Neutrophil (primary cell): ENCODE data around the gene TNFRSF18.

Experiments
- H3K27ac ChIP-seq: fragments of 200-600 bp; sonication (generic); 2 replicates; pipeline ENCODE4 v1.5.1; 2016; ENCODE audit warnings: mild to moderate bottlenecking, moderate library complexity
- H3K27me3 ChIP-seq: fragments of 200-600 bp; sonication (generic); 2 replicates; pipeline ENCODE4 v1.6.0; 2016; ENCODE audit warnings: mild to moderate bottlenecking
- H3K36me3 ChIP-seq: fragments of 200-600 bp; sonication (generic); 2 replicates; pipeline ENCODE4 v1.5.1; 2017
- H3K4me1 ChIP-seq, 2 experiments: fragments of 200-600 bp in 1 of 2; sonication (generic) in 1 of 2; 1 replicate in 1 of 2; 2 replicates in 1 of 2; pipeline versions ENCODE4 v1.5.1 to v1.6.1; 2013 to 2016; ENCODE audit warnings: low read depth in 1 of 2, low read length in 1 of 2, mild to moderate bottlenecking in 1 of 2, moderate library complexity in 1 of 2; ENCODE audit not compliant: control insufficient read depth in 1 of 2, insufficient read depth in 1 of 2
- H3K4me3 ChIP-seq, 2 experiments: fragments of 200-600 bp in 1 of 2; sonication (generic) in 1 of 2; 1 replicate in 1 of 2; 2 replicates in 1 of 2; pipeline ENCODE4 v1.5.1; 2013 to 2016; ENCODE audit warnings: low read depth in 1 of 2, low read length in 1 of 2, mild to moderate bottlenecking in 1 of 2, moderate library complexity in 1 of 2
- H3K9me3 ChIP-seq: fragments of 200-600 bp; sonication (generic); 2 replicates; pipeline ENCODE4 v1.5.1; 2016
- TF ChIP-seq, protein P1 (sequence below): fragments of 200-600 bp; sonication (generic); IDR thresholded peaks from 2 replicates; pipeline ENCODE4 v1.5.1; 2016; ENCODE audit warnings: antibody characterized with exemption

The TNFRSF18 gene

DNA sequence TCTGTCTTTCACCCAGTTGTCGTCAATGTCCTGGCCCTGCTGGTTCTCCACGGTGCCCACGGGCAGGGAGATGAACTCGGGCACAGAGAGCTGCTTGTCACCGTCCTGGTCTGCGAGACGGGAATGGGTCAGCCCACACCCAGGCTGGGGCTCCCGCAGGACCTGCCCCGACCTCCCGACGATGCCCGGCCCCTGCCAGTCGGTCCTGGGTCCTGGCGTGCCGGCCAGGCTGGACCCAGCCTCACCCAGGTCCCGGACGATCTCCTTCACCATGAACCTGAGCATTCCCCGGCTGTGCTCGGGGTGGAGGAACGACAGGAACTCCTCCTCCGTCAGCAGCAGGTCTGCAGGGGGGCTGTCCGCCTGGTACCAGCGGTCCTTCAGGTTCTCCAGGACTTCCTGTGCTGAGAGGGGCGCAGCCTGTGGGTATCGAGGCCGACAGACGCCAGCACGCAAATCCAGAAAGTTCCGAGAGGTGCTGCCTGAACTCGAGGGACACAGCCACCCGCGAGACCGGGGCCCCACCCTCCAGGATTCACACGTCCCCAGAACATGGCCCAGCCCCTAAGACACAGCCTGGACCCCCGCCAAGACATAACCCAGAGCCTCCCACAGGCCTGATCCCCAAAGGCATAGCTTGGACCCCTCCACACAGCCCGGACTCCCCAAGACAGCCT lies 12.3 kb upstream of the TNFRSF18 start:
- H3K27ac ChIP-seq = no peak overlapping the region
- peaks cover 86% of the 10 kb centered on the region for H3K36me3 ChIP-seq

DNA sequence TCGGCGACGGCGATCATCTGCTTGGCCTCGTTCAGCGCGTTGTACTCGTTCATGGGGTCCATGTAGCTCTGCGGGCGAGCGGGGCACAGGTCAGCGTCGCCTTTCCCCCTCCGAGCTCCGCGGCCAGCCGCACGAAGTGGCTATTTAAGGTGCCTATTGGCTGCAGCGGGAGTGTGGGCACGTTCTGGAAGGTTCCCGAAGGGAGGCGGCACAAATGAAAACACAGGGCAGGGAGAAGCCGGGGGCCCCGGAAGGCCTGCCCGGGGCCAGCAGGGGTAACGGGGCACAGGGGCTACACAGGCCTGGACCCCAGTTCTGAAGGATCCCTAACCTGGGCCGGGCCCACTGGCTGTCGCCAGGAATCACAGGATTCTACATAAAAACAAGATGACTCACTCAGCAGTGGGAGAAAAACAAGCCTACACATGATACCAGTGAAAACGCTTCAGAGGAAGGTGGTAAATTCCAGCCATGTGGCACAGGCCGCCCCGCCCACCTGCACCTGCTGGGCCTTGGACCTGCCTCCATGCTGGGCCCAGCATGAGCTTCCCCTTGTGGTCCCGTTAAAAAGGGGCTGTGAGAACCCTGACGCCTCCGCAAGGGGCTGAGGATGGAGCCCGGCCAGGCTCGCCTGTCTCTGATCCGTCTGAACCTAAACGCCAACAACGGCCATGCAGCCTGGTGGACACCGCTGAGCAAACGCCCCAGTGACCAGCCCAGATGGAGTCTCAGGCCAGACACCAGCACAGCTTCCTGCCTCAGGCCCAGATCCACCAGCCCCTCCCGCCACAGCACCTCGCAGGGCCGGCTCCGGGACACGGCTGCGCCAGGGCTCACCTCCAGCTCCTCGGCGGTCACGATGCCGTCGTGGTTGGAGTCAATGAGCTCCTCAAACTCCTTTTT lies 11.5 kb upstream of the TNFRSF18 start:
- H3K4me3 ChIP-seq = no peak overlapping the region
- TF ChIP-seq, protein P1, sequence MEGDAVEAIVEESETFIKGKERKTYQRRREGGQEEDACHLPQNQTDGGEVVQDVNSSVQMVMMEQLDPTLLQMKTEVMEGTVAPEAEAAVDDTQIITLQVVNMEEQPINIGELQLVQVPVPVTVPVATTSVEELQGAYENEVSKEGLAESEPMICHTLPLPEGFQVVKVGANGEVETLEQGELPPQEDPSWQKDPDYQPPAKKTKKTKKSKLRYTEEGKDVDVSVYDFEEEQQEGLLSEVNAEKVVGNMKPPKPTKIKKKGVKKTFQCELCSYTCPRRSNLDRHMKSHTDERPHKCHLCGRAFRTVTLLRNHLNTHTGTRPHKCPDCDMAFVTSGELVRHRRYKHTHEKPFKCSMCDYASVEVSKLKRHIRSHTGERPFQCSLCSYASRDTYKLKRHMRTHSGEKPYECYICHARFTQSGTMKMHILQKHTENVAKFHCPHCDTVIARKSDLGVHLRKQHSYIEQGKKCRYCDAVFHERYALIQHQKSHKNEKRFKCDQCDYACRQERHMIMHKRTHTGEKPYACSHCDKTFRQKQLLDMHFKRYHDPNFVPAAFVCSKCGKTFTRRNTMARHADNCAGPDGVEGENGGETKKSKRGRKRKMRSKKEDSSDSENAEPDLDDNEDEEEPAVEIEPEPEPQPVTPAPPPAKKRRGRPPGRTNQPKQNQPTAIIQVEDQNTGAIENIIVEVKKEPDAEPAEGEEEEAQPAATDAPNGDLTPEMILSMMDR = no peak
- no peaks in the 10 kb centered on the region for H3K9me3 ChIP-seq
- no peak overlapping the region for H3K27ac ChIP-seq
- H3K36me3 ChIP-seq = peaks cover 78% of the 10 kb centered on the region
- H3K4me1 ChIP-seq = peaks cover 0 to 6% of the 10 kb centered on the region in 2 experiments
- peaks cover 26% of the 10 kb centered on the region for H3K27me3 ChIP-seq

More for the DNA sequence above, 12.3 kb upstream of the TNFRSF18 start:
- Histone ChIP-seq H3K4me3 (no peak overlapping the region), H3K9me3 (no peaks in the 10 kb centered on the region), H3K4me1 (no peaks in the 10 kb centered on the region), H3K27me3 (peaks cover 18% of the 10 kb centered on the region)
- TF ChIP-seq, protein P1 = no peak

DNA sequence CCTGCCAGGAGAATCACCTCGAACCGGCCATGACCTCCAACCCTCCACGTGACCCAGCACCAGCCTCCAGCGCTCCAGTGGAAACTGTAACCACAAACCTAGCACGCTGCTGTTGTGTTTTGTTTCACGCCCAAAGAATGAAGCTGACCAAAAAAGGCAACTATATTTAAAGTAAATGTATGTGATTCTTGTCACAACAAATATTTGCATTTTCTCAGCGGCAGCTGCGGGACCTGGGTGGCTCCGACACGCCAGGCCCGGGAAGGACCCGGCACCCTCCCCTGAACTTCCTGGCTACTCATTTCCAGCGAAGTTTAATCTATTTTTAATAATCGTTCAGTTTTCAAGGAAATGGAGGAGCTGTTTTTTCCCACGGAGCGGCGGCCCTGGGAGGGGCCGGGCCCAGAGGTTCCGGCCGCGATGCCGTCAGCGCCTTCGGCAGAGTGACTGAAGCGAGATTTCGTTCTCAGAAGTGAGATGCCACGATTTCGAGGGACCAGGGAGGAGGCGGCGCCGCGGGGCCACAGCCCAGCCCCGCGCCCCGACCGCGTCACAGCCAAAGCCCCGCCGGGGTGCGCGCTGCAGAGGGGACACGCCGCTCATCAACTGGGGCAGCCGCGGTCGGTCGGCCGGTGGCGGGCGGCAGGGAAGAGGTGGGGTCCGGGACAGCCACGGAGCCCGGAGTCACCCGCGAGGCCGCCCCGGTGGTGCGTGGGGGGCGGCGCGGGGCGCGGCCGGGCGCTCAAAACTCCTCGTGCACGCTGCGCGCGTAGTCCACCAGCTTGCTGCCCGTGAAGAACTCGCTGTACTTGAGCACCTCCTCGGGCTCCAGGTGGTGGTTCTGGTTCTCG lies 10.6 kb upstream of the TNFRSF18 start:
- H3K27me3 ChIP-seq = peaks cover 35% of the 10 kb centered on the region
- no peaks in the 10 kb centered on the region for H3K9me3 ChIP-seq
- H3K36me3 ChIP-seq = peaks cover 69% of the 10 kb centered on the region
- H3K4me1 ChIP-seq = peaks cover 0 to 11% of the 10 kb centered on the region in 2 experiments
- H3K27ac ChIP-seq = no peak overlapping the region
- H3K4me3 ChIP-seq = no peak overlapping the region
- TF ChIP-seq, protein P1 = no peak

DNA sequence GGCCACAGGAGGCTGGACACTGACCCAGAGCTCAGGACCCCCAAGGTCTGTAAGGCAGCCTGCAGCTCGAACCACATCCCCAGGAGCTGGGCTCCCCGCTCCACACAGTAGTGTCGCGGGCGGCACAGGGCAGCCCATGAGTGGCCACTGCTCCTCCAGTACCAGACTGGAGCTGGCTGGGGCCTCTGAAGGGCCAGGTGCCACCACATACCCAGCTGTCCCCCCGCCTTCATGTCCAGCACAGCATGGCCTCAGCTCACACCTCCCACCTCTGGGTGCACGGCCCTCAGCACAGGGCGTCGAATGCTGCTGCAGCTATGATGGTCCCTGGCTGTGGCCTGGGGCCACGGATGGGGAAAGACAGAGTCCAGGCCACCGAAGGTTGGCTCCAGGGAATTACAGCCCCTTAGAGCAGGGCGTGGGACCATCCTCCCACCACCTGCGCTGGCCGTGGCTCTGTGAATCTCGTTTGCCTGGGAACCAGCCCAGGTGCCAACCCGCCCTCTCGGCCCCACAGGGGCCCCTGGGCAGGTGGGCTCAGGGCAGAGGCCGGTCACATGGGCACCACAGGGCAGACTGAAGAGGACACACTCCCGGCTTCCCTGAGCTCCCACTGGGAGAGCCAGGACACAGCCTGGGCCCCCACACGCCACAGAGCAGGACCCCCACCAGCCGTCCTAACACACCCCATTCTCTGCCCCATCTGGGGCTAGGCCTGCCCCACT lies 9.7 kb upstream of the TNFRSF18 start:
- TF ChIP-seq, protein P1 = no peak
- no peaks in the 10 kb centered on the region for H3K9me3 ChIP-seq
- H3K4me3 ChIP-seq = no peak overlapping the region
- peaks cover 43% of the 10 kb centered on the region for H3K27me3 ChIP-seq
- peaks cover 60% of the 10 kb centered on the region for H3K36me3 ChIP-seq
- no peak overlapping the region for H3K27ac ChIP-seq
- H3K4me1 ChIP-seq = peaks cover 0 to 11% of the 10 kb centered on the region in 2 experiments
